HG03064 (cell line): ENCODE results near the gene ARHGAP35.
"Not testable (repeated sequence)": the region's sequence is repeated elsewhere in the genome, so short reads cannot be mapped to it uniquely, and the experiment has no call there.

Experiments used
- ATAC-seq: cut with Tn5 transposase; IDR thresholded peaks from one replicate; pipeline ENCODE4 v1.9.1; 2021; ENCODE audit warnings: low read depth; ENCODE audit not compliant: unreplicated experiment

ARHGAP35 gene

DNA sequence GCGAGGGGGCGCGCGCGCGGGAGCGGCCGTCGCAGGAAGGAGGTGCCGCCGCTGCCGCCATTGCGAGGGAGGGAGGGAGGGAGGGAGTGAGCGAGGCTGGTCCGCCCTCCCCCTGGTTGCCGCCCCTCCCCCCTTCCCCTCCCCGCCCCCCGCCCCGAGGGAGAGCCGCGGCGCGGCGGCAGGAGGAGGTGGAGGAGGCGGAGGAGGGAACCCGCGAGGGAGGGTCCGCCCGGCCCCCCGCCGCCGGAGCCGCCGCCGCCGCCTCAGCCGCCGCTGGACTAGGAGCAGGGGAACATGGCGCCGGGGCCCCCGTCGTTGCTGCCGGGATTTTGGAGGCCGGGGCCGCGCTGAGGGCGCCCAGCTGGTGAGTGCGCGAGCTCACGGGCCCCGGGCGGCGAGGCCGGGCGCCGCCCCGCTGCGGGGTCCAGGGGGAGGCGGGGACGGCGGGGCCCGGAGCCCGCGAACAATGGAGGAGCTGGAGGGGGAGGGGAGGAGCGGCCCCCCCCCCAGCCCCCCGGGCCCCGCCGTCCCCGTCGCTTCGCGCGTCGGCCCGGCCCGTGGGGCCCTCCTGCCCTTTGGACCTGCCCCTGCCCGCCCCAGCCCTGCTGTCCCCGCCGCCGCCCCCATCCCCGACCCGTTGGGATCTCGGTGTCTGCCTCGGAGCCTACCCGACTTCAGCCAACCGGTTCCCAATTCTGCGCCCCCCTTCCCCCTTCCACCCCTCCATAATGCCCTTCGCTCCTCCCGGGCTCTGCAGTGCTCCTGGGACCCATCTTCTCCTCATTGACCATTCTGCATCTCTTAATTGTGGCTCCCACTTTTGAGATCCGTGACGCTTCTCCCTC, at the start of gene ARHGAP35:
Gene ARHGAP35, plus strand, starts transcription at position 152 of the 845 bp plus-strand sequence. CDS start 57,679 bp downstream, outside the sequence.
- peak; percentile 30 for ATAC-seq

- ATAC-seq: no peak
Observed at GRCh38 chr19:46812977-46813838, 47.6 kb upstream of the ARHGAP35 start.

DNA sequence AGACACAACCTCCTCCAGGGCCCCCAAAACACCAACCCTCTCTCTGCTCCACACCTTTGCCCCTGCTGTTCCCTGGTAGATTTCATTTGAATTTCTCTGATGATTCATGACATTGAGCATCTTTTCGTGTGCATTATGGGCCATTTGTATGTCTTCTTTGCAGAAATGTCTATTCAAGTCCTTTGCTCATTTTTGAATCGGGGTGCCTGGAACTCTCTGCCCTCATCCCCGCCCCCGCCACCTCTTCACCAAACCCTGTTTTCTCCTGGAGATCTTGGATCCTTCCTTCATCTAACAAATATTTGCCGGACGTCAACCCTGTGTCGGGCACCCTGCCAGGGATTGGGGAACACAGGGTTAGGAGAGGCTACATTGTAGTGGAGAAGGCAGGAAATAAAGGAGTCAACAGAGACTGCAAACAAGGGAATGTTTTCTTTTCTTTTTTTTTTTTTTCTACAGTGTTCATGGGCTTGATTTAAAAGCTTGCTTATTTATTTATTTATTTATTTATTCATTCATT, 46.9 kb upstream of the ARHGAP35 start:
- ATAC-seq: no peak

GRCh38 chr19:46815833-46816627, 44.8 kb upstream of the ARHGAP35 start:
- no peak for ATAC-seq

DNA sequence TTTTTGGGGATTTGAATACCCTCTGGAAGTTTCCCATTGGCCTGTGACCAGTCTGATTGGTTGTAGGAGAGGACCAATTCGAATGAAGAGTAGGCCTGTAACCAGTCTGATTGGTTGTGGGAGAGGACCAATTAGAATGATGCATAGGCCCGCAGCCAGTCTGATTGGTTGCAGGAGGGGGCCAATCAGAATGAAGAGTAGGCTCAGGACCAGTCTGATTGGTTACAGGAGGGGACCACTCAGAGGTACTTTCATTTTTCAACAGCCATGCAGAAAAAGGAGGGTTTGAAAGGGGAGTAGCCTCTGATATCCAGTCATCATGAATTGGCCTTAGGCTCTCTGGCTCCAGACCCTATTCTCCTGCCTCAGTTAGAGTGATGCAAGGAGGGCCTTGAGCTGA, 42.0 kb upstream of the ARHGAP35 start:
- ATAC-seq: no peak

- no peak for ATAC-seq
Observed at GRCh38 chr19:46821512-46822409, 39.0 kb upstream of the ARHGAP35 start.

DNA sequence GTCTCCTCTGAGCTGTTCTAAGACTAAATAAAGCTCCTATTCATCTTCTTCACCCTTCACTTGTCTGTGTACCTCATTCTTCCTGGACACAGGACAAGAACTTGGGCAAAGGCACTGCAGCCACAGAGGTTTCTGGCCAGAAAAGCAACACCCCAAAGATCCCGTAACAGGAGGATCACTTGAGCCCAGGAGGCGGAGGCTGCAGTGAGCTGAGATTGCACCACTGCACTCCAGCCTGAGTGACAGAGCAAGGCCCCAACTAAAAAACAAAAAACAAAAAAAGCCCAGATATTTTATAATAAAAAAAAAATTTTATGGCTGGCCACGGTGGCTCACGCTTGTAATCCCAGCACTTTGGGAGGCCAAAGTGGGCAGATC, 38.4 kb upstream of the ARHGAP35 start:
- not testable (repeated sequence) for ATAC-seq

- no peak for ATAC-seq
Observed at GRCh38 chr19:46823049-46823448, 37.7 kb upstream of the ARHGAP35 start.

DNA sequence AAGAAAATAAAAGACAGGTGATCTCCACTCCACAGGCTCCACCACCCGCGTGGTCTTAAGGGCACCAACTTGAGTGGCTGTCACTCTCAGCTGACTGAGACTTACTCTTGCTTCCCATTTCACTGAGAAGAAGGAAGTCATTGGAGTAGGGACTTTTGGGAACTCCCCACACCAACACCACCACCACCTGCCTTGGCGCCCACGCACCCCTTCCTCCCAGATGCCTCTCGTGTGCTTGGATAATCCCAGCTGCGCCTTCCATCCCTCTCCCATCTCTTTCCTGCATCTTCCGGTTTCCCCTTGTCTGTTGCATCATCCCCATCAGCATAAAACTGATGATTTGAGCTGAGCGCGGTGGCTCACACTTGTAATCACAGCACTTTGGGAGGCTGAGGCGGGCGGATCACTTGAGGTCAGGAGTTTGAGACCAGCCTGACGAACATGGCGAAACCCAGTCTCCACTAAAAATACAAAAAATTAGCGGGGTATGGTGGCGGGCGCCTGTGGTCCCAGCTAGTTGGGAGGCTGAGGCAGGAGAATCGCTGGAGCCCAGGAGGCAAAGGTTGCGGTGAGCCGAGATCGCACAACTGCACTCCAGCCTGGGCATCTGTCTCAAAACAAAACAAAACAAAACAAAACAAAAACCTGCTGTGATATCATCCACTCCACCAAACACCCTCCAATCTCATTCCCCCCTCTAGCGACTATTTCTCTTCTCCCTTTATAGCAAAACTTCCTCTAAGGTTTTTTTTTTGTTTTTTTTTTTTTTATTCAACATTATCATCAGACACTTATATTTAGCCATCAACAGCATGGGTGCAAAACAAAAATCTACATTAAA, 35.7 kb upstream of the ARHGAP35 start:
- ATAC-seq: no peak

- no peak for ATAC-seq
Observed at GRCh38 chr19:46825731-46826055, 35.1 kb upstream of the ARHGAP35 start.

DNA sequence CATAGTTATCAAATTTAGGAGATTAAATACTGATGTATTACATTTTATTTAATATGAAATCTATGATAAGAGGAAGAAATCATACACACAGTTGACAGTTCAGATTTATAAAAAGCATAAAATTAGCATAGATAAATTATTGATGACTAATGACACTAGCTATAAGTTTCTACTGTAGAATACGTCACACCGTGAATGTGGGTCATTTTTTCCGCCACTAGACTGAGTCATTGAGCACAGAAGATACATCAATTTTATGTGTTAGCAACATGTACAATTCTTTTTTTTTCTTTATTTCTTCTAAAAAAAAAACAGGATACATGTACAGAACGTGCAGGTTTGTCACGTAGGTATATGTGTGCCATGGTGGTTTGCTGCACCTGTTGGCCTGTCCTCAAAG, 32.3 kb upstream of the ARHGAP35 start:
- no peak for ATAC-seq

DNA sequence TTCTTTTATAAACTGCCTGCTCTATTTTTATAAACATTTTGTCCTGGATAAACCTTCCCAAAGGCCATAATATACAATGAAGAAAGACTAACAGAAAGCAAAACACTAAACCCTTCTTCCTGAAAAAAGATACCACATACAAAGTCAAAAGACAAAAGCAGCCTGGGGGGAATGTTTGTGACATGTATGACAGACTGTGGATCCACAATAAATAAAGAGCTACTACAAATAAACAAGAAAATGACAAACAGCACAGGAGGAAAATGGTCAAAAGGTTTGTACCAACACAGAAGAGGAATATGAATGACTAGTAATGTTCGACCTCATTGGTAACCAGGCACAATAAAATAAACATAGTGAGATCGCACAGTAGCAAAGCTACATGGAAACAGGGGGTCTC, 29.9 kb upstream of the ARHGAP35 start:
- no peak for ATAC-seq

GRCh38 chr19:46834121-46834520, 26.7 kb upstream of the ARHGAP35 start:
- ATAC-seq: no peak

- ATAC-seq: no peak
Observed at GRCh38 chr19:46834984-46835383, 25.8 kb upstream of the ARHGAP35 start.

- no peak for ATAC-seq
Observed at GRCh38 chr19:46838160-46838559, 22.6 kb upstream of the ARHGAP35 start.

DNA sequence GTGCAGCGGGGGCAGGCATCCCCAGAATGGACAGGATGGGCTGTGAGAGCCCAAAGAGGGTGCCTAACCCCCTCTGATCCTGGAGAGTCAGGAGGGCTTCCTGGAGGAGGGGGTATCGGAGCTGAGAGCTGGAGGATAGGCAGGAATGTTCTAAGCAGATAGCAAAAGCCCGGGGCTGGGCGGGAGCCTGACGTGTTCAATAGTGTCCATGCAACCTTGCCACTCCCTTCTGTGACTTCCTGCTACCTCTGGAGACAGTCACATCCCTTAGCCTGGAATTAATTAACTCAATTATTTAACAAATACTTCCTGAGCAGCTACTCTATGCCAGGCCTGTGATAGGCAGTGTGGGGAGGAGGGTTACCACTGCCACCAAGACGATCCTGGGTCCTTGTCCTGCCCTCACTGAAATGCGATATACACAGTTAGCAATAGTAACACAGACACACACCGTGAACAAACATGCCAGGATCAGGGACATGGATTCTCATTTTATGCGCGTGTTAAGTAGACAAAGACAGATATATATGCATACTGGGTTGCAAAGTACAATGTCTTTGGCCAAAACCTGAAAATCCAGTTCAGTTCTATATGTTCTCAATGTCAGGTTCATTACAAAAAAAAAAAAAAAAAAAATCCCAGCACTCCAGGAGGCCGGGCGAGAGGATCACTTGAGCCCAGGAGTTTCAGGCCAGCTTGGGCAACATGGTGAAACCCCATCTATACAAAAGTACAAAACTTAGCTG, 20.9 kb upstream of the ARHGAP35 start:
- ATAC-seq: no peak

DNA sequence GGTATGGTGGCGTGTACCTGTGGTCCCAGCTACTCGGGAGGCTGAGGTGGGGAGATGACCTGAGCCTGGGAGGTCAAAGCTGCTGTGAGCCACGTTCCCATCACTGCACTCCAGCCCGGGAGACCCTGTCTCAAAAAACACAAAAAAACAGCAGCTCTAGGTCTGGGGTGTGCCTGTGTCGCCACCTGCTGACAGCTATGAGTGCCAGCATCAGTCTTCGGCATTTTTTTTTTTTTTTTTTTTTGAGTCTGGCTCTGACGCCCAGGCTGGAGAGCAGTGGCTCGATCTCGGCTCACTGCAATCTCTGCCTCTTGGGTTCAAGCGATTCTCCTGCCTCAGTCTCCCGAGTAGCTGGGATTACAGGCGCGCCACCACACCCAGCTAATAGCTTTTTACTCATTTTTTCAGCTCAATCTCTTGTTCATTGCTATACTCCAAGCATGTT, 20.3 kb upstream of the ARHGAP35 start:
- ATAC-seq: no peak

GRCh38 chr19:46841458-46842083, 19.2 kb upstream of the ARHGAP35 start:
- no peak for ATAC-seq
